GM12874 (cell line): ENCODE results near the gene SEMA3B.

Source experiments
- CTCF ChIP-seq: IDR thresholded peaks from 2 replicates; pipeline ENCODE4 v1.5.1; 2011; ENCODE audit warnings: low read depth, mild to moderate bottlenecking, control low read depth, low read length, moderate library complexity; ENCODE audit not compliant: insufficient read depth

SEMA3B gene

GRCh38 chr3:50233176-50233575 lies 35.8 kb upstream of the SEMA3B start:
- no peak for TF ChIP-seq CTCF

GRCh38 chr3:50235716-50236483 lies 33.0 kb upstream of the SEMA3B start, which contains the start of gene GNAI2:
TSS of gene GNAI2 (plus strand) at chr3:50236204. CDS start at chr3:50236336, 132 bp downstream.
- no peak for TF ChIP-seq CTCF

GRCh38 chr3:50236484-50237132 lies 32.3 kb upstream of the SEMA3B start:
- no peak for TF ChIP-seq CTCF

GRCh38 chr3:50237133-50237651 lies 31.8 kb upstream of the SEMA3B start:
- no peak for TF ChIP-seq CTCF

GRCh38 chr3:50237754-50238548 lies 31.0 kb upstream of the SEMA3B start:
- TF ChIP-seq CTCF, result no peak

GRCh38 chr3:50238549-50239026 lies 30.4 kb upstream of the SEMA3B start:
- no peak for TF ChIP-seq CTCF

GRCh38 chr3:50239649-50240048 lies 29.3 kb upstream of the SEMA3B start:
- TF ChIP-seq CTCF, result no peak
